ENCODE measurements around the gene GABRE.

DNA sequence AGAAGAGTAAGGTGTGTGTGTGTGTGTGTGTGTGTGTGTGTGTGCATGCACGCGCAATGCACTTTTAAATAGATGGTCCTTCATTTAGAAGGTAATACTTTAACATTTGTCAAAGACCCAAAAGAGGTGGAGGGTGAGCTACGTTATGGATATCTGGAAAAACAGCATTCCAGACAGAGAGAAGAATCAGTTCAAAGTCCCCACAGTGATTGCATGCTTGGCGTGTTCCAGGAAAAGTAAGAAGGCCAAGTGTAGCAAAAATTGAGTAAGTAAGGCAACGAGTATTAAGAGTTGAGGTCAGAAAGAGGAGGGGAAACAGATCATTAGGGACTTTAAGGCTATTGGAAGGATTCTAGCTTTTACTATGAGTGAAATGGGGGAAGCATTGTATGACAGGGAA lies 21.9 kb upstream of the GABRE start:
- no peak for TF ChIP-seq CTCF (IDR thresholded peaks at IDR 0.05; ENCODE audit: poor library complexity, severe bottlenecking)
- no peak for TF ChIP-seq TAF1 (IDR thresholded peaks at IDR 0.05; ENCODE audit: low read depth)

Measured in neural cell (in vitro differentiated cells).